Spleen (tissue), 7 donors: ENCODE data around the gene PLXNA2.

Experiments
- CTCF ChIP-seq, 11 experiments: fragments of 200-600 bp in 7 of 11; fragments of 450-650 bp in 4 of 11; sonication (generic) in 4 of 11; IDR thresholded peaks in 8 of 11; conservative IDR thresholded peaks in 3 of 11; 1 replicate in 7 of 11; 2 replicates in 4 of 11; pipeline versions ENCODE4 v1.4.0 to v1.8.0; 2016 to 2021; ENCODE audit warnings: antibody characterized with exemption in 11 of 11, inconsistent platforms in 4 of 11, mild to moderate bottlenecking in 1 of 11
- POLR2A ChIP-seq, 3 donors: fragments of 450-650 bp; IDR thresholded peaks; one replicate each; pipeline ENCODE4 v1.5.1; 2017; ENCODE audit warnings: antibody characterized with exemption in 3 of 3, mild to moderate bottlenecking in 1 of 3
- POLR2AphosphoS5 ChIP-seq, 3 donors: sonication (generic); formaldehyde crosslinking; IDR thresholded peaks; one replicate each; pipeline ENCODE4 v1.5.1; 2017; ENCODE audit warnings: antibody characterized with exemption in 3 of 3
- donor health status: DM: no; HTN: no; CAD: no; lungs with moderate emphysema.
- donor health status: DM: no; HTN: no; CAD: no.
- donor health status: DM: no; HTN: no; CAD: no.

GRCh38 chr1:207981976-207982375, 262.2 kb downstream of the PLXNA2 start:
- peak in 4 of 11 experiments; percentile 6 to 32 (median 14) for TF ChIP-seq CTCF (IDR thresholded peaks at IDR 0.05 in 8 of 11, conservative IDR thresholded peaks at IDR 0.05 in 3 of 11)
- TF ChIP-seq POLR2A (IDR thresholded peaks at IDR 0.05), result no peak
- TF ChIP-seq POLR2AphosphoS5 (IDR thresholded peaks at IDR 0.05), result no peak
